ENCODE measurements around the gene ARFGEF2. TPM values are rescaled to one million over a fixed set of nuclear protein-coding genes. Genes with fewer than 3 reads are reported as not detected.

ARFGEF2 gene
- total and polyA plus RNA-seq, 2 experiments from 2014 or later: 10.9 to 48.0 TPM

GRCh38 chr20:48962421-48962820 lies 40.9 kb downstream of the ARFGEF2 start:
- 93% methylated on average over 4 of the region's 4 CpGs for WGBS (ENCODE audit: low lambda C conversion rate, missing lambda C conversion rate)
- Histone ChIP-seq H3K4me2 (no peak overlapping the region), H3K4me3 (no peak overlapping the region), H3K4me1 (ENCODE audit: insufficient read depth) (peaks cover 12% of the 10 kb centered on the region), H4K20me1 (ENCODE audit: insufficient read depth, poor library complexity, severe bottlenecking) (no peaks in the 10 kb centered on the region), H3K36me3 (replicated peaks; ENCODE audit: insufficient read depth, low read depth) (no peaks in the 10 kb centered on the region), H3K9me3 (ENCODE audit: low read depth) (no peaks in the 10 kb centered on the region), H3K9me2 (replicated peaks; ENCODE audit: insufficient read depth) (no peaks in the 10 kb centered on the region), H3K27me3 (no peaks in the 10 kb centered on the region), H3K79me2 (no peaks in the 10 kb centered on the region), H2AFZ (no peak overlapping the region), H3K27ac (no peak overlapping the region)
- no peak for DNase-seq (ENCODE audit: low spot score)
- TF ChIP-seq EZH2 (IDR thresholded peaks at IDR 0.05; ENCODE audit: borderline replicate concordance) (no peak), EZH2phosphoT487 (IDR thresholded peaks at IDR 0.05; ENCODE audit: low read depth, severe bottlenecking, unreplicated experiment) (no peak), CTCF (IDR thresholded peaks at IDR 0.05; ENCODE audit: poor library complexity) (no peak)

- Histone ChIP-seq H3K79me2 (no peaks in the 10 kb centered on the region), H3K27me3 (no peaks in the 10 kb centered on the region), H3K27ac (peak overlapping the region; percentile 72), H3K4me3 (no peak overlapping the region), H3K4me1 (ENCODE audit: insufficient read depth) (peaks cover 11% of the 10 kb centered on the region), H4K20me1 (ENCODE audit: insufficient read depth, poor library complexity, severe bottlenecking) (no peaks in the 10 kb centered on the region), H3K4me2 (peak overlapping the region; percentile 49), H2AFZ (no peak overlapping the region), H3K9me3 (ENCODE audit: low read depth) (no peaks in the 10 kb centered on the region), H3K9me2 (replicated peaks; ENCODE audit: insufficient read depth) (no peaks in the 10 kb centered on the region), H3K36me3 (replicated peaks; ENCODE audit: insufficient read depth, low read depth) (no peaks in the 10 kb centered on the region)
- DNase-seq (ENCODE audit: low spot score): peak; percentile 19
- 60% methylated on average over 11 of the region's 11 CpGs for WGBS (ENCODE audit: low lambda C conversion rate, missing lambda C conversion rate)
- TF ChIP-seq EZH2phosphoT487 (IDR thresholded peaks at IDR 0.05; ENCODE audit: low read depth, severe bottlenecking, unreplicated experiment) (no peak), CTCF (IDR thresholded peaks at IDR 0.05; ENCODE audit: poor library complexity) (no peak), EZH2 (IDR thresholded peaks at IDR 0.05; ENCODE audit: borderline replicate concordance) (no peak)
Observed at GRCh38 chr20:48962976-48963771, 41.7 kb downstream of the ARFGEF2 start.

GRCh38 chr20:48965189-48965910 lies 43.8 kb downstream of the ARFGEF2 start:
- H3K27ac ChIP-seq: peak overlapping the region; percentile 27
- no peak overlapping the region for H3K4me2 ChIP-seq
- H3K79me2 ChIP-seq: no peaks in the 10 kb centered on the region
- no peaks in the 10 kb centered on the region for H4K20me1 ChIP-seq (ENCODE audit: insufficient read depth, poor library complexity, severe bottlenecking)
- no peak overlapping the region for H2AFZ ChIP-seq
- DNase-seq (ENCODE audit: low spot score): no peak
- no peaks in the 10 kb centered on the region for H3K27me3 ChIP-seq
- H3K4me1 ChIP-seq (ENCODE audit: insufficient read depth): peaks cover 11% of the 10 kb centered on the region
- H3K9me3 ChIP-seq (ENCODE audit: low read depth): no peaks in the 10 kb centered on the region
- H3K9me2 ChIP-seq (replicated peaks; ENCODE audit: insufficient read depth): no peaks in the 10 kb centered on the region
- WGBS (ENCODE audit: low lambda C conversion rate, missing lambda C conversion rate): 82% methylated on average over 3 of the region's 3 CpGs
- no peak for TF ChIP-seq EZH2phosphoT487 (IDR thresholded peaks at IDR 0.05; ENCODE audit: low read depth, severe bottlenecking, unreplicated experiment)
- TF ChIP-seq CTCF (IDR thresholded peaks at IDR 0.05; ENCODE audit: poor library complexity): no peak
- TF ChIP-seq EZH2 (IDR thresholded peaks at IDR 0.05; ENCODE audit: borderline replicate concordance): no peak
- peaks cover 7% of the 10 kb centered on the region for H3K36me3 ChIP-seq (replicated peaks; ENCODE audit: insufficient read depth, low read depth)
- no peak overlapping the region for H3K4me3 ChIP-seq
